OCI-LY1 (cell line): ENCODE data around the gene ACE.

Experiments used
- H2AFZ ChIP-seq: fragments of 200-600 bp; sonication (generic), shearing (Covaris generic); 2 replicates; pipeline ENCODE4 v1.6.0; 2014; ENCODE audit warnings: antibody characterized with exemption, mild to moderate bottlenecking, low read length
- H3F3A ChIP-seq: fragments of 200-600 bp; sonication (generic), shearing (Covaris generic); 2 replicates; pipeline ENCODE4 v1.6.0; 2014; ENCODE audit warnings: mild to moderate bottlenecking, antibody characterized with exemption, low read length, moderate library complexity; ENCODE audit not compliant: insufficient read depth
- H3K27ac ChIP-seq: fragments of 200-600 bp; sonication (generic); 2 replicates; pipeline ENCODE4 v1.5.1; 2014; ENCODE audit warnings: low read length, mixed run types, mild to moderate bottlenecking, low read depth; ENCODE audit not compliant: poor library complexity, severe bottlenecking
- H3K27me3 ChIP-seq: fragments of 200-600 bp; sonication (generic); 2 replicates; pipeline ENCODE4 v1.6.0; 2014; ENCODE audit warnings: antibody characterized with exemption, mild to moderate bottlenecking, low read length, moderate library complexity; ENCODE audit not compliant: insufficient read depth
- H3K36me3 ChIP-seq: fragments of 200-600 bp; sonication (generic); 2 replicates; pipeline ENCODE4 v1.6.1; 2014; ENCODE audit warnings: mild to moderate bottlenecking, antibody characterized with exemption, low read length, moderate library complexity, mixed read lengths; ENCODE audit not compliant: insufficient read depth
- H3K4me1 ChIP-seq: fragments of 200-600 bp; sonication (generic); 2 replicates; pipeline ENCODE4 v1.5.1; 2014; ENCODE audit warnings: mild to moderate bottlenecking, low read length, moderate library complexity; ENCODE audit not compliant: insufficient read depth, severe bottlenecking
- H3K4me2 ChIP-seq: fragments of 200-600 bp; sonication (generic), shearing (Covaris generic); 2 replicates; pipeline ENCODE4 v1.6.1; 2014; ENCODE audit warnings: low read length
- H3K4me3 ChIP-seq: fragments of 200-600 bp; sonication (generic); 2 replicates; pipeline ENCODE4 v1.5.1; 2014; ENCODE audit warnings: low read length, low read depth, mild to moderate bottlenecking, mixed read lengths; ENCODE audit not compliant: poor library complexity, severe bottlenecking
- H3K79me2 ChIP-seq: fragments of 200-600 bp; shearing (Covaris generic); 2 replicates; pipeline ENCODE4 v1.6.1; 2016; ENCODE audit warnings: mixed run types, low read length, mixed read lengths; ENCODE audit not compliant: insufficient read depth
- H3K9ac ChIP-seq: fragments of 200-600 bp; sonication (generic), shearing (Covaris generic); 2 replicates; pipeline ENCODE4 v1.6.1; 2014; ENCODE audit warnings: mild to moderate bottlenecking, low read length, mixed read lengths
- H3K9me2 ChIP-seq: fragments of 200-600 bp; sonication (generic), shearing (Covaris generic); 2 replicates; pipeline ENCODE4 v1.6.1; 2014; ENCODE audit warnings: low read depth, mild to moderate bottlenecking, low read length, mixed read lengths
- H3K9me3 ChIP-seq: fragments of 200-600 bp; shearing (Covaris generic); 2 replicates; pipeline ENCODE4 v1.6.1; 2014; ENCODE audit warnings: low read length, mixed read lengths
- H4K20me1 ChIP-seq: fragments of 200-600 bp; sonication (generic), shearing (Covaris generic); 2 replicates; pipeline ENCODE4 v1.6.0; 2016; ENCODE audit warnings: mild to moderate bottlenecking, low read length; ENCODE audit not compliant: insufficient read depth
- CTCF ChIP-seq: fragments of 200-600 bp; sonication (generic), shearing (Covaris generic); IDR thresholded peaks from 2 replicates; pipeline ENCODE4 v1.5.1; 2017; ENCODE audit warnings: mild to moderate bottlenecking, antibody characterized with exemption, low read length, moderate library complexity, mixed read lengths
- EZH2 ChIP-seq: fragments of 200-600 bp; sonication (generic), shearing (Covaris generic); IDR thresholded peaks from 2 replicates; pipeline ENCODE4 v1.8.0; 2017; ENCODE audit warnings: borderline replicate concordance, mixed run types, mild to moderate bottlenecking, antibody characterized with exemption, low read length, moderate library complexity, mixed read lengths

ACE gene

GRCh38 chr17:63511331-63511730 lies 34.5 kb downstream of the ACE start:
- TF ChIP-seq CTCF (no peak), EZH2 (no peak)
- H3F3A ChIP-seq, result no peaks in the 10 kb centered on the region
- no peaks in the 10 kb centered on the region for H3K4me1 ChIP-seq
- no peak overlapping the region for H3K27ac ChIP-seq
- no peak overlapping the region for H3K4me3 ChIP-seq
- no peaks in the 10 kb centered on the region for H3K36me3 ChIP-seq
- H2AFZ ChIP-seq, result no peak overlapping the region
- peaks cover 4% of the 10 kb centered on the region; the same call in 1 of the 2 replicates for H3K27me3 ChIP-seq
- H3K9me2 ChIP-seq, result no peaks in the 10 kb centered on the region
- no peaks in the 10 kb centered on the region for H4K20me1 ChIP-seq
- no peaks in the 10 kb centered on the region for H3K79me2 ChIP-seq
- H3K9me3 ChIP-seq, result no peaks in the 10 kb centered on the region
- no peak overlapping the region for H3K9ac ChIP-seq
- H3K4me2 ChIP-seq, result no peak overlapping the region

- Histone ChIP-seq H3K4me1 (no peaks in the 10 kb centered on the region), H3K4me3 (no peak overlapping the region), H3K9me3 (no peaks in the 10 kb centered on the region), H3F3A (no peaks in the 10 kb centered on the region), H3K36me3 (no peaks in the 10 kb centered on the region), H3K27me3 (peaks cover 4% of the 10 kb centered on the region; the same call in 1 of the 2 replicates), H4K20me1 (no peaks in the 10 kb centered on the region), H3K79me2 (no peaks in the 10 kb centered on the region), H2AFZ (no peak overlapping the region), H3K9ac (no peak overlapping the region), H3K4me2 (no peak overlapping the region), H3K27ac (no peak overlapping the region), H3K9me2 (no peaks in the 10 kb centered on the region)
- TF ChIP-seq EZH2, result no peak
- no peak for TF ChIP-seq CTCF
These were observed 35.5 kb downstream of the ACE start for GRCh38 chr17:63512388-63512787.

DNA sequence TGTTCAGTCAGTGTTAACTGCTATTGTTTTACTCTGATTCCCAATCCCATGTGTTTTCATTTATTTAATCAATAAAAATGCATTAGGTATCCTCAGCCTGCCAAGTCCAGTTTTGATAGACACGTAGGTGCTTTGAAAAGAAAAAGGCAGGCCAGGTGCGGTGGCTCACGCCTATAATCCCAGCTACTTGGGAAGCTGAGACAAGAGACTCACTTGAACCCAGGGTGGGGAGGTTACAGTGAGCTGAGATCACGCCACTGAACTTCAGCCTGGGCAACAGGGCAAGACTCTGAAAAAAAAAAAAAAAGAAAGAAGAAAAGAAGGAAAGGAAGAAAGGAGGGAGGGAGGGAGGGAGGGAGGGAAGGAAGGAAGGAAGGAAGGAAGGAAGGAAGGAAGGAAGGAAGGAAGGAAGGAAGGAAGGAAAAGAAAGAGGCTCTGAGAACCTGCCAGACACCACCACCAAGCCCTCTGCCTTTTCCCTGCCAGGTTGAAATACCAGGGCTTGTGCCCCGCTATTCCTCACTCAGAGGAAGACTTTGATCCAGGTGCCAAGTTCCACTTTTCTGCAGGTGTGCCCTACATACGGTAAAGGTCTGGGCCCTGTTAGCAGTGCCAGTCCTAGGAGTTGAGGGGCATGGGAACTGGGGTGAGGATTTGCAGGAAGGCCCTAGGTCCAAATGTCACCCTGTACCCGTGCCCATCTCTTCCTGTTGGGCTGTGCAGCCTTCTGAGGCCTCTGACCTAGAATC lies 36.2 kb downstream of the ACE start:
- H4K20me1 ChIP-seq, result no peaks in the 10 kb centered on the region
- H3K4me1 ChIP-seq, result no peaks in the 10 kb centered on the region
- no peak overlapping the region for H3K4me2 ChIP-seq
- H3K9me3 ChIP-seq, result no peaks in the 10 kb centered on the region
- H3K9me2 ChIP-seq, result no peaks in the 10 kb centered on the region
- H3F3A ChIP-seq, result no peaks in the 10 kb centered on the region
- H2AFZ ChIP-seq, result no peak overlapping the region
- no peak overlapping the region for H3K9ac ChIP-seq
- no peaks in the 10 kb centered on the region for H3K79me2 ChIP-seq
- H3K36me3 ChIP-seq, result no peaks in the 10 kb centered on the region
- H3K4me3 ChIP-seq, result no peak overlapping the region
- H3K27ac ChIP-seq, result no peak overlapping the region
- TF ChIP-seq CTCF, result no peak
- no peak for TF ChIP-seq EZH2
- H3K27me3 ChIP-seq, result peaks cover 4% of the 10 kb centered on the region; the same call in 1 of the 2 replicates
